ENCODE measurements around the gene AHNAK2.
"Not testable (repeated sequence)": the region's sequence is repeated elsewhere in the genome, so short reads cannot be mapped to it uniquely, and the experiment has no call there.

AHNAK2 gene

GRCh38 chr14:104977681-104978653, at the start of gene AHNAK2:
AHNAK2 (minus strand) TSS chr14:104978374; CDS start chr14:104978237, 137 bp downstream.
- no peak for FAIRE-seq

- not testable (repeated sequence) for FAIRE-seq
These were observed 49.5 kb upstream of the AHNAK2 start for GRCh38 chr14:105027718-105028117.

- no peak for FAIRE-seq
These were observed 48.8 kb upstream of the AHNAK2 start for GRCh38 chr14:105026802-105027563.

- no peak for FAIRE-seq
These were observed 48.0 kb upstream of the AHNAK2 start for GRCh38 chr14:105026033-105026785.

- no peak for FAIRE-seq
These were observed 47.3 kb upstream of the AHNAK2 start for GRCh38 chr14:105025429-105025828.

GRCh38 chr14:105023791-105024480, 45.8 kb upstream of the AHNAK2 start:
- no peak for FAIRE-seq

GRCh38 chr14:105023144-105023543, 45.0 kb upstream of the AHNAK2 start:
- no peak for FAIRE-seq

GRCh38 chr14:105022276-105022670, 44.1 kb upstream of the AHNAK2 start:
- no peak for FAIRE-seq

- FAIRE-seq: no peak
These were observed 43.6 kb upstream of the AHNAK2 start for GRCh38 chr14:105021656-105022275.

GRCh38 chr14:105020815-105021655, 42.9 kb upstream of the AHNAK2 start, which contains the start of gene CDCA4:
CDCA4 (minus strand) TSS chr14:105021083; CDS start chr14:105011929, 9,154 bp downstream.
- no peak for FAIRE-seq

- FAIRE-seq: no peak
These were observed 42.0 kb upstream of the AHNAK2 start for GRCh38 chr14:105019861-105020814.

- FAIRE-seq: no peak
These were observed 40.2 kb upstream of the AHNAK2 start for GRCh38 chr14:105018414-105018813.

- FAIRE-seq: no peak
These were observed 37.7 kb upstream of the AHNAK2 start for GRCh38 chr14:105015905-105016304.

GRCh38 chr14:105015242-105015641, 37.1 kb upstream of the AHNAK2 start:
- no peak for FAIRE-seq

GRCh38 chr14:105014631-105015030, 36.5 kb upstream of the AHNAK2 start:
- no peak for FAIRE-seq

- no peak for FAIRE-seq
These were observed 35.9 kb upstream of the AHNAK2 start for GRCh38 chr14:105014032-105014431.

- no peak for FAIRE-seq
These were observed 35.1 kb upstream of the AHNAK2 start for GRCh38 chr14:105013150-105013785.

GRCh38 chr14:105012171-105012985, 34.2 kb upstream of the AHNAK2 start:
- no peak for FAIRE-seq
